Heart left ventricle (tissue), 13 donors: ENCODE results near the gene KIF24.

Experiments used
- POLR2A ChIP-seq, 2 donors: fragments of 450-650 bp; IDR thresholded peaks; one replicate each; pipeline ENCODE4 v1.6.1; 2017; ENCODE audit warnings: antibody characterized with exemption in 2 of 2, mild to moderate bottlenecking in 2 of 2, moderate library complexity in 2 of 2
- TF ChIP-seq, protein P1 (sequence below), 12 donors: fragments of 200-600 bp; sonication (generic) in 4 of 12; IDR thresholded peaks; one replicate each; pipeline versions ENCODE4 v1.5.0 to v1.8.0; 2018 to 2022; ENCODE audit warnings: antibody characterized with exemption in 12 of 12, mild to moderate bottlenecking in 5 of 12
- donor health status: ischemic (EF 13 %, LVEDD 7.1; RV severe dilation, severe dysfunction).
- donor health status: DM: no; HTN: yes; CAD: no.
- donor health status: DM: no; HTN: no; CAD: no.
- donor health status: ischemic (EF 25% LVEDD 6.9; RV normal size, moderate dysfunction).
- donor health status: ischemic (EF 25% LVEDD 5.7; RV mildly dilated, moderate dysfunction).
- donor health status: ischemic (EF 35%, LVEDD 5.7; RV mildly dilated, moderate dysfunction).
- donor health status: nonischemic (EF 11% LVEDD 7.7; RV severe dilation, severe dysfunction).
- donor health status: DM: yes; HTN: yes; CAD: no.
- donor health status: PGD.
- donor health status: ischemic (EF 29% LVEDD 5.4; RV normal size, mild dysfunction).
- donor health status: nonischemic (EF 23%, LVEDD 6.1; RV moderate dilation, normal function).

DNA sequence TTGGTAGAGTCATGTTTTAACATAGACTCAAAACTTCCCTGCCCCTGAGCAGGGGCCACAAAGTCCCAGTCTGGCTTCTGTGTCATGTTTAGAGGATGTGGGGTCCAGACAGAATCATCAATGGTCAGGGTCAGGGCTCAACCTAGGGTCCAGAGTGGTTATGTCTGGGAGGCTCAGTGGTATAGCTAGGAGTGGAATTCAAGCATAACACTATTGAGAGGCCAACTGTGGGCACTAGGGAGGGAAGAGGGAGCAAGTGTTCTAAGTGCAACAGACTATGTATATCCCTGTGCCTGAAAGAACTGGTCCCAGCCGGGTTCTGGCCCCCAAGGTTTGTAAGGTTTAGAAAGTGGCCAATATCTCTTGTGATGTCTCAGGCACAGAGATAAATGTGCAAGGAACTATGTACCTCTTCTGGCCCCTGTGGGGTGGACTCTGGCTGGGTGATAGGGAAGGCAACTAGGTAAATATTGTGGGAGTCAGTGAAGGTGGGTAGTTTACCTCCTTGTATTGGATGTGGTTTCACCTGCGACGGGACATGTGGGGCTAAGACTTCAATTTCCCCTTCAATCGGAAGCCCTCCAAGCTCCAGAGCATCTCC, 33.6 kb upstream of the KIF24 start:
- TF ChIP-seq, protein P1, sequence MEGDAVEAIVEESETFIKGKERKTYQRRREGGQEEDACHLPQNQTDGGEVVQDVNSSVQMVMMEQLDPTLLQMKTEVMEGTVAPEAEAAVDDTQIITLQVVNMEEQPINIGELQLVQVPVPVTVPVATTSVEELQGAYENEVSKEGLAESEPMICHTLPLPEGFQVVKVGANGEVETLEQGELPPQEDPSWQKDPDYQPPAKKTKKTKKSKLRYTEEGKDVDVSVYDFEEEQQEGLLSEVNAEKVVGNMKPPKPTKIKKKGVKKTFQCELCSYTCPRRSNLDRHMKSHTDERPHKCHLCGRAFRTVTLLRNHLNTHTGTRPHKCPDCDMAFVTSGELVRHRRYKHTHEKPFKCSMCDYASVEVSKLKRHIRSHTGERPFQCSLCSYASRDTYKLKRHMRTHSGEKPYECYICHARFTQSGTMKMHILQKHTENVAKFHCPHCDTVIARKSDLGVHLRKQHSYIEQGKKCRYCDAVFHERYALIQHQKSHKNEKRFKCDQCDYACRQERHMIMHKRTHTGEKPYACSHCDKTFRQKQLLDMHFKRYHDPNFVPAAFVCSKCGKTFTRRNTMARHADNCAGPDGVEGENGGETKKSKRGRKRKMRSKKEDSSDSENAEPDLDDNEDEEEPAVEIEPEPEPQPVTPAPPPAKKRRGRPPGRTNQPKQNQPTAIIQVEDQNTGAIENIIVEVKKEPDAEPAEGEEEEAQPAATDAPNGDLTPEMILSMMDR (IDR thresholded peaks at IDR 0.05): no peak
- no peak for TF ChIP-seq POLR2A (IDR thresholded peaks at IDR 0.05)
